Adipose tissue (tissue), 3 donors: Measurements from ENCODE around the gene SPNS2. TPM values are rescaled to one million over a fixed set of nuclear protein-coding genes. Genes with fewer than 3 reads are reported as not detected.
"Not testable (repeated sequence)": the region's sequence is repeated elsewhere in the genome, so short reads cannot be mapped to it uniquely, and the experiment has no call there.

Experiments used
- H3K27ac ChIP-seq: one replicate; pipeline ENCODE4 v1.5.1; 2013; ENCODE audit warnings: low read depth, low read length
- WGBS, 3 donors: extraction: QIAGEN DNeasy Blood & Tissue Kit; methylation state at CpG; one replicate each; pipeline ENCODE4 v1.1.7; 2013; 5-methylcytosine and 5-hydroxymethylcytosine counted together
- polyA plus RNA-seq, 3 donors: library from polyadenylated mRNA; stranded (reverse); fragments of 200-250 nt; gene quantifications; one replicate each; pipeline ENCODE4 v1.2.3, GENCODE V29; 2013
- donor health status: healthy with polysubstance abuse.
- donor health status: Bipolar disorder and iron deficiency.
- donor health status: healthy.

SPNS2 gene
- polyA plus RNA-seq, 3 donors = 13.5 to 32.8 (median 26.9) TPM

- WGBS, 3 donors = 69 to 75% (median 74%) methylated on average over 4 of the region's 4 CpGs
- H3K27ac ChIP-seq = no peak overlapping the region
Measured at GRCh38 chr17:4573115-4573514, 74.4 kb downstream of the SPNS2 start.

GRCh38 chr17:4573669-4574068 lies 75.0 kb downstream of the SPNS2 start:
- WGBS, 3 donors = 40 to 76% (median 65%) methylated on average over 7 of the region's 7 CpGs
- H3K27ac ChIP-seq = no peak overlapping the region

- H3K27ac ChIP-seq = no peak overlapping the region
- 93 to 98% (median 95%) methylated on average over 9 of the region's 9 CpGs for WGBS, 3 donors
Measured at GRCh38 chr17:4574448-4575045, 75.9 kb downstream of the SPNS2 start.

- no peak overlapping the region for H3K27ac ChIP-seq
- WGBS, 3 donors = 74 to 81% (median 80%) methylated on average over 6 of the region's 6 CpGs
Measured at GRCh38 chr17:4576161-4576558, 77.5 kb downstream of the SPNS2 start.

- no peak overlapping the region for H3K27ac ChIP-seq
- WGBS, 3 donors = 62 to 72% (median 70%) methylated on average over 17 to 18 of the region's 18 CpGs
Measured at GRCh38 chr17:4576729-4577322, 78.1 kb downstream of the SPNS2 start.

GRCh38 chr17:4577386-4577993 lies 78.8 kb downstream of the SPNS2 start:
- WGBS, 3 donors = 72 to 86% (median 76%) methylated on average over 8 of the region's 8 CpGs
- H3K27ac ChIP-seq = no peak overlapping the region

- H3K27ac ChIP-seq = not testable (repeated sequence)
- WGBS, 3 donors = 93 to 96% (median 94%) methylated on average over 14 to 22 of the region's 24 CpGs
Measured at GRCh38 chr17:4578349-4578748, 79.7 kb downstream of the SPNS2 start.

GRCh38 chr17:4579678-4580077 lies 81.0 kb downstream of the SPNS2 start:
- H3K27ac ChIP-seq = no peak overlapping the region
- WGBS, 3 donors = 76 to 78% (median 77%) methylated on average over 11 of the region's 11 CpGs

GRCh38 chr17:4580291-4580690 lies 81.6 kb downstream of the SPNS2 start:
- WGBS, 3 donors = 44 to 54% (median 46%) methylated on average over 7 of the region's 7 CpGs
- H3K27ac ChIP-seq = no peak overlapping the region

GRCh38 chr17:4582101-4582501 lies 83.4 kb downstream of the SPNS2 start:
- H3K27ac ChIP-seq = no peak overlapping the region
- 32 to 72% (median 62%) methylated on average over 7 of the region's 7 CpGs for WGBS, 3 donors

- no peak overlapping the region for H3K27ac ChIP-seq
- 74 to 81% (median 76%) methylated on average over 8 of the region's 8 CpGs for WGBS, 3 donors
Measured at GRCh38 chr17:4582691-4583090, 84.0 kb downstream of the SPNS2 start.

- no peak overlapping the region for H3K27ac ChIP-seq
- 60 to 70% (median 61%) methylated on average over 3 of the region's 3 CpGs for WGBS, 3 donors
Measured at GRCh38 chr17:4583206-4583605, 84.5 kb downstream of the SPNS2 start.

GRCh38 chr17:4583782-4584100 lies 85.1 kb downstream of the SPNS2 start:
- no peak overlapping the region for H3K27ac ChIP-seq
- 19 to 29% (median 23%) methylated on average over 12 of the region's 12 CpGs for WGBS, 3 donors

- no peak within 1 kb of the TSS for H3K27ac ChIP-seq
- 1% methylated on average over 64 to 100 of the region's 100 CpGs for WGBS, 3 donors
Measured at GRCh38 chr17:4584101-4584916, 85.6 kb downstream of the SPNS2 start, which contains the start of gene SMTNL2. TSS of gene SMTNL2 (plus strand) at chr17:4584529. CDS start at chr17:4584606, 77 bp downstream.

- 13 to 22% (median 21%) methylated on average over 46 to 57 of the region's 57 CpGs for WGBS, 3 donors
- no peak overlapping the region for H3K27ac ChIP-seq
Measured at GRCh38 chr17:4584917-4585637, 86.4 kb downstream of the SPNS2 start.

GRCh38 chr17:4585638-4585994 lies 86.9 kb downstream of the SPNS2 start:
- H3K27ac ChIP-seq = no peak overlapping the region
- 67 to 79% (median 74%) methylated on average over 7 of the region's 7 CpGs for WGBS, 3 donors

GRCh38 chr17:4586043-4586442 lies 87.4 kb downstream of the SPNS2 start:
- WGBS, 3 donors = 79 to 86% (median 86%) methylated on average over 9 of the region's 9 CpGs
- H3K27ac ChIP-seq = no peak overlapping the region

GRCh38 chr17:4587195-4587594 lies 88.5 kb downstream of the SPNS2 start:
- no peak overlapping the region for H3K27ac ChIP-seq
- WGBS, 3 donors = 78 to 95% (median 92%) methylated on average over 7 of the region's 7 CpGs

- WGBS, 3 donors = 62 to 71% (median 69%) methylated on average over 9 of the region's 9 CpGs
- no peak overlapping the region for H3K27ac ChIP-seq
Measured at GRCh38 chr17:4587803-4588202, 89.1 kb downstream of the SPNS2 start.
